BJ (cell line): ENCODE results near the gene PRDX2. TPM values are rescaled to one million over a fixed set of nuclear protein-coding genes. Genes with fewer than 3 reads are reported as not detected.

Experiments used
- CTCF ChIA-PET: fragments of 350-600 bp; formaldehyde crosslinking; extraction: SDS; loops from one replicate; lab custom pipeline; 2021; ENCODE audit warnings: antibody characterized with exemption, inconsistent platforms; lab: Yijun Ruan, JAX
- POLR2A ChIA-PET: fragments of 300-600 bp; sonication (Branson Sonifier 250); formaldehyde crosslinking; extraction: SDS; loops from one replicate; lab custom pipeline; 2021; ENCODE audit warnings: antibody characterized with exemption; lab: Charles Lee
- DNase-seq: peaks from one replicate; pipeline ENCODE4 v3.0.0-alpha.2; 2011; ENCODE audit warnings: low read depth
- H3K27me3 ChIP-seq: 2 replicates; pipeline ENCODE4 v1.6.0; 2011; ENCODE audit warnings: low read length; ENCODE audit not compliant: control insufficient read depth, insufficient read depth
- H3K36me3 ChIP-seq: 2 replicates; pipeline ENCODE4 v1.5.1; 2011; ENCODE audit warnings: low read length; ENCODE audit not compliant: control insufficient read depth, insufficient read depth
- H3K4me3 ChIP-seq: 2 replicates; pipeline ENCODE4 v1.5.1; 2011; ENCODE audit warnings: low read depth, mild to moderate bottlenecking, control low read depth, low read length
- polyA plus RNA-seq: library from polyadenylated mRNA; depleted of rRNA; stranded (reverse); fragments of >200 nt; gene quantifications from 2 replicates; pipeline ENCODE4 v1.2.3, GENCODE V29; 2011
- TF ChIP-seq, protein P1 (sequence below): IDR thresholded peaks from 2 replicates; pipeline ENCODE4 v1.5.1; 2011; ENCODE audit warnings: low read depth, mild to moderate bottlenecking, control low read depth, inconsistent platforms, low read length, moderate library complexity; ENCODE audit not compliant: insufficient read depth

Gene PRDX2
- polyA plus RNA-seq, 1 experiment = 267 TPM

DNA sequence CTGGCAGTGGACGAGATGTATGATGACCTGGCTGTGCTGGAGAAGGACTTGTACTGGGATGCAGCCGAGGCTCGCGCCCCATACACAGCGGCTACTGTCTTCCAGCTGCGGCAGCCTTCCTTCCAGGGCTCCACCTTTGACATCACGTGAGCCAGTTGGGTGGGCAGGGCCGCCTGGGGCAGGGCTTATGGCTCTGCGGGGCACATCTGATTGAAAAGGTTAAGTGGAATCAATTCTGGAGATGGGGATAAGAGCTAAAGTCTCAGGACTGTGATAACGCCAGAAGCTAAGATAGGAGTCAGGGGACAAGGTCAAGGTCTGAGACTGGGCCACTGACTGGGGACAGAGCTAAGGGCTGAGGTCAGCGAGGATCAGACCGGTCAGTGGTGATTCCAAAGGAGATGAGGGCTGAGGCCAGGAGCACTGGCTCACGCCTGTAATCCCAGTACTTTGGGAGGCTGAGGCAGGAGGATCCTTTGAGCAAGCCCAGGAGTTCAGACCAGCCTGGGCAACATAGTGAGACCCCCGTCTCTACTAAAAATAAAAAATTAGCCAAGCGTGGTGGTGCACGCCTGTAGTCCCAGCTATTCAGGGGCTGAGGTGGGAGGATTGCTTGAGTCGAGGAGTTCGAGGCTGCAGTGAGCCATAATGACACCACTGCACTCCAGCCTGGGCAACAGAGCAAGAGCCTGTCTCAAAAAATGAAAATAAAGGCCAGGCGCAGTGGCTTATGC is 45.3 kb downstream of the PRDX2 start:
- ChIA-PET POLR2A (no interaction called here), CTCF (interaction anchor here (1.5 to 28.6 kb wide), 8 partner anchors 9 to 93 kb away, joined by 3 to 874 read pairs (median 38); partner anchors contain the start of genes GET3, HOOK2, JUNB and PRDX2)
- TF ChIP-seq, protein P1, sequence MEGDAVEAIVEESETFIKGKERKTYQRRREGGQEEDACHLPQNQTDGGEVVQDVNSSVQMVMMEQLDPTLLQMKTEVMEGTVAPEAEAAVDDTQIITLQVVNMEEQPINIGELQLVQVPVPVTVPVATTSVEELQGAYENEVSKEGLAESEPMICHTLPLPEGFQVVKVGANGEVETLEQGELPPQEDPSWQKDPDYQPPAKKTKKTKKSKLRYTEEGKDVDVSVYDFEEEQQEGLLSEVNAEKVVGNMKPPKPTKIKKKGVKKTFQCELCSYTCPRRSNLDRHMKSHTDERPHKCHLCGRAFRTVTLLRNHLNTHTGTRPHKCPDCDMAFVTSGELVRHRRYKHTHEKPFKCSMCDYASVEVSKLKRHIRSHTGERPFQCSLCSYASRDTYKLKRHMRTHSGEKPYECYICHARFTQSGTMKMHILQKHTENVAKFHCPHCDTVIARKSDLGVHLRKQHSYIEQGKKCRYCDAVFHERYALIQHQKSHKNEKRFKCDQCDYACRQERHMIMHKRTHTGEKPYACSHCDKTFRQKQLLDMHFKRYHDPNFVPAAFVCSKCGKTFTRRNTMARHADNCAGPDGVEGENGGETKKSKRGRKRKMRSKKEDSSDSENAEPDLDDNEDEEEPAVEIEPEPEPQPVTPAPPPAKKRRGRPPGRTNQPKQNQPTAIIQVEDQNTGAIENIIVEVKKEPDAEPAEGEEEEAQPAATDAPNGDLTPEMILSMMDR = no peak
- Histone ChIP-seq H3K27me3 (peaks cover 7% of the 10 kb centered on the region), H3K4me3 (no peak overlapping the region), H3K36me3 (no peaks in the 10 kb centered on the region)
- no peak for DNase-seq

DNA sequence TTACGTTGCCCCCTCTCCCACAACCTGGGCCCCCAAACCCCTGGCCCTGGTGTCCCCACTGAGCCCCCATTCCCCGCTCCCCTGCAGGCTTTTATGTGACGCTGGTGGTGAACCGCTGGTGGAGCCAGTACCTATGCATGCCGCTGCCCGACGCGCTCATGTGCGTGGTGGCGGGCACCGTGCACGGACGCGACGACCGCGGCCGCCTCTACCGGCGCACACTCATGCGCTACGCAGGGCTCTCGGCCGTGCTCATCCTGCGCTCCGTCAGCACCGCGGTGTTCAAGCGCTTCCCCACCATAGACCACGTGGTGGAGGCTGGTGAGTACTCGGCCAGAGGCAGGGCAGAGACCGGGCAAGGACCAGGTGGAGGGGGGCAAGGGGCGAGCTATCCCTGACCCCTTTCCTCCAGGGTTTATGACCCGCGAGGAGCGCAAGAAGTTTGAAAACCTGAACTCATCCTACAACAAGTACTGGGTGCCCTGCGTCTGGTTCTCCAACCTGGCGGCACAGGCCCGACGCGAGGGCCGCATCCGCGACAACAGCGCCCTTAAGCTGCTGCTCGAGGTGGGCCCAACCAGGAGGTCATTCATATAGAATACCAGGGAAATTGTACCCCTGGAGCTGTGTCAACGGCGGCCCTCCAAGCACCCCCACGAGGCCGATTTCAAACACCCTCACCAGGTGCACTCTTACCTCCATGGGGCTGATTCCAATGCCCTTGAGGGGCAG is 47.0 kb downstream of the PRDX2 start:
- POLR2A ChIA-PET = no interaction called here
- DNase-seq = no peak
- no peak overlapping the region for H3K4me3 ChIP-seq
- TF ChIP-seq, protein P1 = no peak
- CTCF ChIA-PET = interaction anchor here (3.5 to 28.6 kb wide), 5 partner anchors 7 to 95 kb away, joined by 29 to 874 read pairs (median 62); partner anchors contain the start of genes JUNB, PRDX2, RNASEH2A and THSD8
- peaks cover 7% of the 10 kb centered on the region for H3K27me3 ChIP-seq
- no peaks in the 10 kb centered on the region for H3K36me3 ChIP-seq

- TF ChIP-seq, protein P1 = no peak
- POLR2A ChIA-PET = no interaction called here
- Histone ChIP-seq H3K36me3 (peaks cover 6% of the 10 kb centered on the region), H3K27me3 (peaks cover 7% of the 10 kb centered on the region), H3K4me3 (no peak overlapping the region)
- CTCF ChIA-PET = interaction anchor here (0.6 to 28.6 kb wide), 6 partner anchors 8 to 96 kb away, joined by 3 to 874 read pairs (median 6); partner anchors contain the start of genes JUNB, PRDX2, RNASEH2A and THSD8
- no peak for DNase-seq
Measured at GRCh38 chr19:12752056-12752781, 49.4 kb downstream of the PRDX2 start.

GRCh38 chr19:12751635-12752034 is 50.0 kb downstream of the PRDX2 start, which contains the start of gene BEST2:
TSS of gene BEST2 (plus strand) at chr19:12751791. CDS start at chr19:12752593, 802 bp downstream.
- Histone ChIP-seq H3K27me3 (peaks cover 7% of the 10 kb centered on the region), H3K36me3 (peaks cover 9% of the 10 kb centered on the region), H3K4me3 (no peak within 1 kb of the TSS)
- CTCF ChIA-PET = interaction anchor here (0.7 to 7.6 kb wide), 2 partner anchors 9 to 15 kb away, joined by 3 to 62 read pairs; no protein-coding TSS in a partner anchor
- DNase-seq = no peak
- TF ChIP-seq, protein P1 = no peak
- POLR2A ChIA-PET = no interaction called here
